NCI-H2081 (cell line): ENCODE data around the gene SYNGR2.

Experiments
- DNase-seq, 2 experiments: peaks; one replicate each; lab custom pipeline; 2025; lab: John Stamatoyannopoulos, UW

The SYNGR2 gene

DNA sequence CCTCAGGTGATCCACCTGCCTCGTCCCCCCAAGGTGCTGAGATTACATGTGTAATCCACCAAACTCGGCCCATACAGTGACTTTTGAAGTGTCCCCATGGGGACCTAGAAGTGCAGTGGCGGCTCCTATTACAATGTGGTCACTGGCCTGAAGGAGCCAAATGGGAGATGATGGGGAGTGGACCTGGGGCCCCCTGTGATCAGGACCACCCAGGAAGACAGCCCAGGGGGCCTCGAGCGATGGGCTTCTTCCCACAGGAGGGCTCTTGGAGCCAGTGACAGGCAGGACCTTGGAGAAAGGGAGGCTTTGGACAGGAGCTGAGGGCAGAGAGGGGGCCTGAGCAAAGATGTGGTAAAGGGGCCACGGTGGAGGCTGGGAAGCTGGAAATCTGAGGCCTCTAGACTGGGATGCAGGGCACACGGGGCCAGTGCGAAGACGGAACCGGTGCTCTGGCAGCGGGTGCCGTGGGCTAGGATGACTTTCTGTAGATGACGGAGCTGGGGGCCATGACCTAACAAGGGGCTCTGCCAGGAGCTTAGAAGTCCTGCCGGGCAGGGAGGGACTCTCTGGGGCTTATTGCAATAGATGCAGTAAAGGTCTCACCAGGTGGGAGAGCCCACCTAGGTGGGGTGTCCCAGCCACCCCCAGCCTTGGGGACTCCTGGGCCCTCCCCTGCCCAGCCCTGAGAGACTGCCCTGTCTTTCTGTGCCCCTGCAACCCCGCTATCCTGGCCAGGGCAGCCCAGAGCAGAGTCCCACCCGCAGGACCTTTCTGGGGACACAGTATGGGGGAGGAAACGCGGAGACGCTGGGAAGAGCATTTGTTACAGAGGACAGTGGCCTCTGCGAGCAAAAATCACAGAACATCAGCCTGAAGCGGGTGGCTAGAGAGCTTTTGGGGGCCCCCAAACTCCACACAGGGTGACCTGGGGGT lies 24.9 kb upstream of the SYNGR2 start:
- no peak for DNase-seq

- no peak for DNase-seq
These were observed 24.1 kb upstream of the SYNGR2 start for GRCh38 chr17:78144147-78144719.

GRCh38 chr17:78144736-78145641 lies 23.4 kb upstream of the SYNGR2 start:
- DNase-seq: no peak

DNA sequence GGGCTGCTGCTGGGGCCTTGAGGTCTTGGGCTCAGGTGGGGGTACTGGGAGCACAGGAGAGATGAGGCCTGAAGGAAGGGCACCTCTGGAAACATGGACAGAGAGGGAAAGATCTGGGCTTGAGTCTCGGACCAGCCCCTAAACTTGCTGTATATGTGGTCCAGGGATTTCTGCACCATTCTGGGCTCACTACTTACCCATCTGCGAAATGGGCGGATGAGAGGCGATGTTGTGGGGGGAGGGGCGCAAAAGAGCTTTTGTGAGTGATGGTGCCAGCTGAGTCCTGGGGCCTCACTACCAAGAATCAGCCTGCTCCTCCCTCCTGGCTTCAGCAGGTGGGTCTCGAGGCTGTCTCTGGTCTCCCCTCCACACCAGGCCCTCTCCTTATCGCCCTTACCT lies 21.9 kb upstream of the SYNGR2 start:
- no peak for DNase-seq

- no peak for DNase-seq
These were observed 21.5 kb upstream of the SYNGR2 start for GRCh38 chr17:78146881-78147280.

DNA sequence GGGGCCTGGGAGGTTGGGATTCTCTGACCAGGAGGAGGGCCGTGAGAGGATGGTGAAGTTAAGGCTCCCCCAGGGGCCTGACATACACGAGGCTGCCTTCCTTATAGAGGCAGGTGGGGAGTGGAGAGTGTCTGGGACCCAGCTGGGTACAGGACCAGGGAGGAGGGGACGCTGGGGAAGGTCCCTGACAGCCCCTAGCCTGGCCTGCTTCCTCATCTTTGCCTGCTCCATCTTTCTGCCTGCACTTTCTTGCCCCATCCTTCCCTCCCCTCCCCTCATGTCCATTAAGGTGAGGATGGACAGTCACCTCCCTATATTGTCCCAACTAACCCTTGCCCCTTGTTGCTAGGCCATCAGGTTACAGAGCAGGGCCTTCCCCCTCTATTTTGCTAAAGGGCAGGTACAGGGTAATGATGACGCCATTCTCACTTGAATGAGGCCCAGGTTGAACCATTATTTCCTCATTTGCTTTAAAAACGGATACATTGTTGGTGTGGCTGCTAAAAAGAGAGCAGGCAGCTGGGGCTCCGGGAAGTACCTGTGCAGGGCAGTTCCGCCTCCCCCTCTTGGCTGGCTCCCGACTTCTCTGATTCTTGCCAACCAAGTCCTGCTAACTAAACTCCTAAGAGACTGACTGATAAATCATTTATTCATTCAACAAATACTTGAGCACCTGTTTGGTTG lies 20.9 kb upstream of the SYNGR2 start:
- no peak for DNase-seq

DNA sequence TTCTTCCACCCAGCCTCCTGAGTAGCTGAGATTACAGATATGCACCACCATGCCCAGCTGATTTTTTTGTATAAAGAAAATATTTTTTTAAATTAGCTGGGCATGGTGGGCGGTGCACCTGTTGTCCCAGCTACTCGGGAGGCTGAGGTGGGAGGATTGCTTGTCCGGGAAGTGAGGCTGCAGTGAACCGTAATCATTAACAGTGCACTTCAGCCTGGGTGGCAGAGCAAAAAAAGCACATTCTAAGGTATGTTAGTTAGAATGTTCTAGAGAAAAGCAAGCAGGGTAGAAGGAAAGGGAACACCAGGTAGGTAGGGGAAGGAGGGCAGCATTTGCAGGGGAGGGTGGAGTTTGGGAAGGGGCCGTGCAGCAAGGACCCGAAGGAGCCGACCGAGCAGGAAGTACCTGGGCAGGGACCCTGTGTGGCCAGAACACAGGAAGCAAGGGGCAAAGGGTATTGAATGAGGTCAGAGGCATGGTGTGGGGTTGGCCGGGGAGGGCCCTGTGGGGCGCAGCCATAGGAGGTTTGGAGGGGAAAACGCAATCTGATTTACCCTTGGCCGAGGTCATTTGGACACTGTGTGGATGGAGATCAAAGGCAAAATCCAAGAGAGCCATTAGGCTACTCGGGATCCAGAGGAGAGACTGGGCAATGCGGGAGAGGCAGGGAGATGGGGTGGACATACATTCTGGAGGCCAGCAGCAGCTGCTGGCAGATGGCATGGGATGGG lies 19.9 kb upstream of the SYNGR2 start:
- DNase-seq: no peak

- DNase-seq: no peak
These were observed 16.8 kb upstream of the SYNGR2 start for GRCh38 chr17:78151514-78152008.

- DNase-seq: no peak
These were observed 13.2 kb upstream of the SYNGR2 start for GRCh38 chr17:78154903-78155811.

DNA sequence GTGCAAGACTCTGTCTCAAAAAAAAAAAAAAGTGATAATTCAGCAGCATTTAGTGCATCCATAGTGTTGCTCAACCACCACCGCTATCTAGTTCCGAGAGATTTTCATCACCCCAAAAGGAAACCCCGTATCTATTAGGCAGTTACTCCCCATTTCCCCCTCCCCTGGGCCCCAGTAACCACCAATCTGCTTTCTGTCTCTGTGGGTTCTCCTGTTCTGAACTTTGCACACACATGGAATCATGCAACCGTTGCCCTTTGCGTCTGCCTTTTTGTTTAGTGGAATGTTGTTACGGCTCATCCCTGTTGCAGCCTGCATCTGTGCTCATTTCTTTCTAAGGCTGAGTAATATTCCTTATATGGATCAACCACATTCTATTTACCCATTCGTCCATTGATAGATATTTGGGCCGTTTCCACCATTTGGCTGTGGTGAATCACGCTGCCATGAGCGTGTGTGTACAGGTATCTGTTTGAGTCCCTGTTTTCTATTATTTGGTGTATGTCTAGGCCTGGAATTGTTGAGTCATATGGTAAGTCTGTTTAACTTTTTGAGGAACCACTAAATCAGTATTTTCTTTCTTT lies 8.7 kb upstream of the SYNGR2 start:
- no peak for DNase-seq

DNA sequence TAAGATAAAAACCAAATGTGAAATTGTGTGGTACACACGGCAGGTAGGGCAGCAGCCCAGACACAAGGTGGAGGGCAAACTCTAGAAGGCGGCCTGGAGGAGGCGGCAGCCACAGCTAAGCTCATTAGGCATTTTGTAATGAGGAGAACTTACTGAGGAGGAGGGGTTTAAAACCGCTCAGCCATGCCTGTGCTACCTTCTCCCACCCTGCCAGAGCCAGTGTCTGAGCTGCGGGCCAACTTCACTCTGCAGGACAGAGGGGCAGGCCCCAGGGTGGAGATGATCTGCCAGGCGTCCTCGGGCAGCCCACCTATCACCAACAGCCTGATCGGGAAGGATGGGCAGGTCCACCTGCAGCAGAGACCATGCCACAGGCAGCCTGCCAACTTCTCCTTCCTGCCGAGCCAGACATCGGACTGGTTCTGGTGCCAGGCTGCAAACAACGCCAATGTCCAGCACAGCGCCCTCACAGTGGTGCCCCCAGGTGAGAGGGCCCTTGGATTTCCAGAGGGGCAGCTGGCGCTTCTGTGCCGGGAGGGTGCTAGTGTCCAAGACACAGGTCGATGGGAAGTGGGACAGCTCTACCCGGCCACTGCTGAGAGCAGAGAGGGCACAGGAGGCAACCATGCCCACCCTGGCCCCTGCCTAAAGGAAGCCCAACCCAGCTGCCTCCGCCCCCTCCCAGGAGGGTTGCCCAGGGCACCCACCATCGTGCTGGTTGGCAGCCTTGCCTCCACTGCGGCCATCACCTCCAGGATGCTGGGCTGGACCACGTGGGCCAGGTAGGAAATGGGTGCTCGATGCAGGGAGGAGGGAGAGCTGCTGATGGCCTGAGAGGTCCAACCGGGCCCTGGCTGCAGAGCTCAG lies 4.3 kb upstream of the SYNGR2 start:
- peak in 1 of 2 experiments; percentile 14 for DNase-seq

DNA sequence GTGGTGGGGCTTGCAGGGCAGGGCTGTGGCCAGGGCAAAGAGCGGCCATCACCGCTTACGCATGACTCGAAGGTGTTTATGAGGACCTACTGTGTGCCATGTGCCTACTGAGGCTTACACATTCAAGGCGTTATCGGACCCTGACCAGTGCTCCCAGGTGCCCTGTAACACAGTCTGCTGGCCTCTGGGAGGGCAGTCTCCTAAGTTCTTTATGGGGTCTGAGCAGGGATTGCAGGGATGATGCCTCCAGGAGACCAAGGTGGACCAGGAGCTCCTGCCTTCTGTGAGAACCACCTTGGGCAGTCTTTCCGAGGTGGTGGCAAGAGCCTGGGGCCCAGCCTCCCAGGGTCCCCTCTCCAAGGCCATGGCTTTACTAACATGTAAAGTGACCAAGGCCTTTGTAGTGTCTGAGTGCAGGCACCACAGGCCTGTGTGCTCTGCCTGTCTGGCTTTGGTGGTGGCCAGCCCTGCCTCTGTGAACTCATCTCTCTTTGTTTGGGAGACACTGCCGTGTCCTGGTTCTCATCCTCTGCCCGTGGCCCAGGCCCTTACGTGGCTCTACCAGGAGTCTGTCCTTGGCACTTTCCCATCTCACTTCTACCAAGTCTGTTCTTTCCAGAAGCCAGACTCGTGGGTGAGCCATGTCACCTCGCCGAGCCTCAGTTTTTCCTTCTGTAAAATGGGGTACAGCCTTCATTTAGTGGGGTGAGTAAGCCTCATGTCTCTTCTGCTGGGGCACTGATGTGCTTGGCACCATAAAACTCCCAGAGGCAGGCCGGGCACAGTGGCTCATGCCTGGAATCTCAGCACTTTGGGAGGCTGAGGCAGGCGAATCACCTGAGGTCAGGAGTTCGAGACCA lies 3.4 kb upstream of the SYNGR2 start:
- DNase-seq: no peak

GRCh38 chr17:78166416-78166815 lies 2.0 kb upstream of the SYNGR2 start:
- DNase-seq: peak in 1 of 2 experiments; percentile 64

DNA sequence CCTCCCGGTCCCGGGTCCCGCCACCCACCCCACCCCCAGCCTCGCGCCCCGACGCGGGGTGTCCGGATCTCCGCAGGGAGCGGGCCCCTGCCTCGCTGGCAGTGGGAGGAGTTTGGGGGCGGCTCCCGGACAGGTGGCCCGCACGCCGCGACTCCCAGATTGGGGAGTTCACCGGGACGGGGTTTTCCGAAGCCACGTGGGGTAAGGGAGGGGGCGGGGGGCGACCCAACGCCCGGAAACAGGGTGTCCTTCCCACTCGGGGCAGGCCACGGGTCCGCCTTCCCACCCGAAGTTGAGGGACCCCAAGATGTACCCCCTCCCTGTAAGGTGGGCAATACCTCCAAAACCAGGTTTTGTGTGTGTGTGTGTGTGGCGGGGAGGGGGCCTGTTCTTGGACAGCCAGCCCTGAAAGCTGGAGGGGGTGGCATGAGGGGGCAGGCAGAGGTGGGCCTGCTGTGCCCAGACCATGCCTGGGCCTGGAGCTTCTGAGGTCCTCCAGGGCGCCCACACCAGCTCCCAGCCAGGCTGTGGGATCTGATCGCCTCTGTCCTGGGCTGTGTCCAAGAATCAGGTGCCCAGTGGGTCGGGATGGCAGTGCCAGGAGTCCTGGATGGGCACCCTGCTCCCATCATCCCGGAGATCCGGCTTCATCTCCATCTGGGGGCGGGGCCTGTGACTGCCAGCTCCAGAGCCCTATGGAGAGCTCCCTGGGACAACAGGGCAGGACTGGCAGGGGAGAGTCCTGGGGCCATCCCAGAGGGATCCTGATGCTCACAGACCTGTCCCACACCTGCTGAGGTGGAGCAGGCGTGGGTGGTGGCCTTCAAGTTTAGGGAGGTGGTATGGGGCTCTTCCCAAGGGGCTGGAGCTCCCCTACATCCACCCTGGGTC lies 767 bp downstream of the SYNGR2 start:
- peak; percentile 18 to 42 for DNase-seq

DNA sequence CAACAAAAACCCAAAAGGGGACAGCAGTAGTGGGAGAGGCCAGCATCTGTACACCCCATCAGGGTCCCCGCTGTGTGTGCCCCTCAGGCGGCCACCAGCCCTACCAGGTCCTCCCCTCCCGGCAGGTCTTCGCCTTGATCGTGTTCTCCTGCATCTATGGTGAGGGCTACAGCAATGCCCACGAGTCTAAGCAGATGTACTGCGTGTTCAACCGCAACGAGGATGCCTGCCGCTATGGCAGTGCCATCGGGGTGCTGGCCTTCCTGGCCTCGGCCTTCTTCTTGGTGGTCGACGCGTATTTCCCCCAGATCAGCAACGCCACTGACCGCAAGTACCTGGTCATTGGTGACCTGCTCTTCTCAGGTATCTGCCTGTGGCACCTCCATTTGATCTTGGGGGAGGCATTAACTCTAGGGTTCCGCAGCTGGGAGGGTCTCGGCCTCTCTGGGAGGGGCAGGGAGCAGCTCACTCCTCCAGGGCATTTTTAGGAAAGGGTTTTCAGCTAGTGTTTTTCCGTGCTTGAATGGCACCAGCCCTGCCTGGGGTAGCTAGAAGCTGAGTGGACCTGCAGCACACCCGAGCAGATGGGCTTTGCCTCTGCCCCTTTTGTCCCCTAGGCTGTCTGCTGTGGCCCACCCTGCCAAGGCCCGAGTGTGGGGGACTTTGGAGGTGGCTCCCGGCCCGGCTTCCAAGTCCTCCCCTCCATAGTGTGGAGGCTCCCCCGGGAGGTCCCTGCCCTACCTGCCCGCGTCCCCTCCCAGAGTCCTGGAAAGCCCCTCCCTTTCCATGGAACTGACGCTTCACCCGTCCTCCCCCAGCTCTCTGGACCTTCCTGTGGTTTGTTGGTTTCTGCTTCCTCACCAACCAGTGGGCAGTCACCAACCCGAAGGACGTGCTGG lies 2.6 kb downstream of the SYNGR2 start:
- no peak for DNase-seq
